Mesodermal cell (in vitro differentiated cells): ENCODE results near the gene ARHGAP20.

Source experiments
- H3K27ac ChIP-seq: 2 replicates; pipeline ENCODE4 v1.7.0; 2013; ENCODE audit warnings: mild to moderate bottlenecking, low read depth, low read length, moderate library complexity; ENCODE audit not compliant: severe bottlenecking
- H3K36me3 ChIP-seq: 2 replicates; pipeline ENCODE4 v1.7.1; 2013; ENCODE audit warnings: mild to moderate bottlenecking, low read length, moderate library complexity; ENCODE audit not compliant: control insufficient read depth, insufficient read depth
- H3K4me1 ChIP-seq: one replicate; pipeline ENCODE4 v1.7.1; 2013; ENCODE audit warnings: mild to moderate bottlenecking, low read length; ENCODE audit not compliant: insufficient read depth, control insufficient read depth, poor library complexity, severe bottlenecking
- H3K4me3 ChIP-seq: 2 replicates; pipeline ENCODE4 v1.7.0; 2013; ENCODE audit warnings: low read length, control low read depth, mild to moderate bottlenecking; ENCODE audit not compliant: insufficient read depth, poor library complexity, severe bottlenecking; ENCODE audit errors: extremely low read depth
- H3K9me3 ChIP-seq: 2 replicates; pipeline ENCODE4 v1.7.1; 2013; ENCODE audit warnings: mild to moderate bottlenecking, low read length, moderate library complexity; ENCODE audit not compliant: control insufficient read depth
- WGBS, 2 experiments: methylation state at CpG; one replicate each; pipeline ENCODE4 v1.1.5; 2013; ENCODE audit warnings: missing lambda C conversion rate in 2 of 2; ENCODE audit not compliant: insufficient coverage in 2 of 2; 5-methylcytosine and 5-hydroxymethylcytosine counted together

Gene ARHGAP20

DNA sequence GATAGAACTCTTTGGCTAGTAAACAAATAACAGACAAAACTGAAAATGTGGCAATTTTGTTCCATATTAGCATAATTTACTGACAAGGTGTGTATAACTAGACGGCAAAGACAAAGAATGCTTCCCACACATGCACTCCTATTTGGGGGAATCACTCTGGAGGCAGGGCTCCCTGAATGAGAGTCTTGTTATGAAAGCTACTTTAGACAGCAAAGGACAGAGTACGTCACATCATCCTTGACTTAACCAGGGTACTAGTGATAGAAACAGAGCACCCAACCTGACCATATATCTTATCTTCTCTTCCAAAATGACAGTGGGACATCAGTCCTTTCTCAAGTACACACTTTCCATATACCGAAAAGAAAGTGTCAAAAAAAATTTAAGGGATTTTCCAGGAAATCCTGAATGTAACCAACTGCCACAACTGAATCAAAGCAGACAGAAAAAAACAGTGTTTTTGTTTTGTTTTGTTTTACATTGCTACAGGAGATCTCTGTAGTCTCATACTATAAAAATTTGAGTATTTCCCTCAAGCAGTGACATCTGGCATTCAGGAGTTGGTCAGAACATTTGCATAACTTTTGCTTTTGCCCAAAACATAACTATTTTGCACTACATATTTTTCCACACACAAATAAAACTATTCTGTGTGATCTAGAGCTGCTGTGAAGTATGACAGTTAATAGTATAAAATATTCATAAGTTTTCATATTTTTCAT lies 98.9 kb downstream of the ARHGAP20 start:
- Histone ChIP-seq H3K4me1 (no peaks in the 10 kb centered on the region), H3K36me3 (no peaks in the 10 kb centered on the region), H3K4me3 (no peak overlapping the region), H3K9me3 (no peaks in the 10 kb centered on the region), H3K27ac (no peak overlapping the region)
- 78 to 92% methylated on average over 2 of the region's 3 CpGs for WGBS, 2 experiments

DNA sequence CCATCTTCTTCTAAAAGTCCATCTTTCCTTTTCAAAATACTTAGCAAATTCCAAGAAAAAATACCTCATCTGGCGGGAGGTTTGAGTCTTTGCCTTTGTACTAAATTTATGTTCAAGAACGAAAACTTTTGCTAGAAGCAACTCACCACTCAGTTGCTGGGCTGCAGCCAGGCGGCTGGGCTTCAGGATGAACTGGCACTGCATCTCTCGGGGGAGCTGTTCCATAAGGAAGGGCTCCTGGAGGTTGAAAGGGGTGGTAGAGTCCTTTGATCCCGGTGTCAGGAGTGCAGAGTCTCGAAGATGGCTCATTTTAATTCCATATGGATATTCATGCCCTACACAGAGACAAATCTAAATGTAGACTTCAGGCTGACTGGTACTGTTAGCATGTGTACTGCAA lies 105.8 kb downstream of the ARHGAP20 start:
- Histone ChIP-seq H3K4me3 (no peak overlapping the region), H3K4me1 (no peaks in the 10 kb centered on the region), H3K36me3 (no peaks in the 10 kb centered on the region), H3K27ac (no peak overlapping the region), H3K9me3 (no peaks in the 10 kb centered on the region)
- 64 to 71% methylated on average over 3 to 6 of the region's 6 CpGs for WGBS, 2 experiments

DNA sequence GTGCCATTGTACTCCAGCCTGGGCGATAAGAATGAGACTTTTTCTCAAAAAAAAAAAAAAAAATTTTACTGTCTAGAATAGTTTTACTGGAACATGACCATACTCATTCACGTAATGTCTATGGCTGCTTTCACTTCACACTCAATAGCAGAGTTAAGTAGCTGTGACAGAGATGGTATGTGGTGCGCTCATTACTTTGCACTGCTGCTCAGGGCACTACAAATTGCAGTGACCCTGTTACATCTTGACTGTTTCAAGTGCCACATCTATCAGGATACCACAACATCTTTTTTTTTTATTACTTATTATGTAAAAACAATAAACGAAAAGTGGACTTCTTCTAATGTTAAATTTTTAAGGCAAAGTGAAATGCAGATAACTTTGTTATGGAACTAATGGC lies 110.3 kb downstream of the ARHGAP20 start:
- 80% methylated on average over 1 of the region's 4 CpGs; no CpG with 5 or more reads in 1 of the 2 experiments for WGBS, 2 experiments
- Histone ChIP-seq H3K4me3 (no peak overlapping the region), H3K4me1 (no peaks in the 10 kb centered on the region), H3K9me3 (peaks cover 7% of the 10 kb centered on the region), H3K36me3 (no peaks in the 10 kb centered on the region), H3K27ac (no peak overlapping the region)

DNA sequence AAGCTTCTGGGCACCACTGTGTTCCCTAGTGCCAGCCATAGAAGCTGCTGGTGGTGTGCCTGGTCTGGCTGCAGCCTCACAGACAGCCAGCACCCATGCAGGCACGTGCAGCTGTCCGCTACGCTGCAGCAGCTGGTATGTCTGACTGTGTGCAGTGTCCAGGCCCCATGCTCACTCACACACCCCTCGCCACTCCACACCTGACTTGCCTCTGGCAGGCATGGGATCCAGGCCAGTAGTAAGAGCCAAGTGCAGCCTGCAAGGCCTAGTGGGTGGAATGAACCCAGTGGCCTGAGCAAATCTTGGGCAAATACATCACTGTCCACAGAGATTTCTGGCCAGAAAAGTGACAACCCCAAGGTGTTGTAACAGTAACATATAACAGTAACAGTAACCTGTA lies 111.9 kb downstream of the ARHGAP20 start:
- Histone ChIP-seq H3K4me3 (no peak overlapping the region), H3K27ac (no peak overlapping the region), H3K9me3 (peaks cover 7% of the 10 kb centered on the region), H3K4me1 (no peaks in the 10 kb centered on the region), H3K36me3 (no peaks in the 10 kb centered on the region)
- 78% methylated on average over 4 of the region's 4 CpGs; no CpG with 5 or more reads in 1 of the 2 experiments for WGBS, 2 experiments

DNA sequence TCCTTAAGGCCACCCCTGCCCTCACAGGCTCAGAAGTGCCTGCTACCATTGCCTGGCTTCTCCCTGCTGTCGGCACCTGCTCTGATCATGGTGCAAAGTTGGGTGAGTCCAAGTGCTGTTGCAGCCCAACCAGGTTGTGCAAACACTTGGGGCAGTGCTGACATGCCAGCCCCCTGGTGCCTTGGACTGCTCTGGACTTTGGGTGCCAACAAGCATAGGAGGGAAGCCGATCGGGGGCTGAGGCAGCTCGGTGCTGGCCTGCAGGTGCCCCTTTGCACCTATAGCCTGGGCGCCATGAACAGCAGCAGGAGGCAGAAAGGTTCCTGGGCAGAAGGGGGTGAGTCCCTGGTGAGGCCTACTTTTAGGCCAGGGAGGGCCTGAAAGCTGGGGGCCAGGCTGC lies 113.0 kb downstream of the ARHGAP20 start:
- peaks cover 7% of the 10 kb centered on the region for H3K9me3 ChIP-seq
- no peaks in the 10 kb centered on the region for H3K36me3 ChIP-seq
- H3K4me3 ChIP-seq, result no peak overlapping the region
- WGBS, 2 experiments, result 87 to 90% methylated on average over 1 to 5 of the region's 5 CpGs
- H3K4me1 ChIP-seq, result no peaks in the 10 kb centered on the region
- H3K27ac ChIP-seq, result no peak overlapping the region

DNA sequence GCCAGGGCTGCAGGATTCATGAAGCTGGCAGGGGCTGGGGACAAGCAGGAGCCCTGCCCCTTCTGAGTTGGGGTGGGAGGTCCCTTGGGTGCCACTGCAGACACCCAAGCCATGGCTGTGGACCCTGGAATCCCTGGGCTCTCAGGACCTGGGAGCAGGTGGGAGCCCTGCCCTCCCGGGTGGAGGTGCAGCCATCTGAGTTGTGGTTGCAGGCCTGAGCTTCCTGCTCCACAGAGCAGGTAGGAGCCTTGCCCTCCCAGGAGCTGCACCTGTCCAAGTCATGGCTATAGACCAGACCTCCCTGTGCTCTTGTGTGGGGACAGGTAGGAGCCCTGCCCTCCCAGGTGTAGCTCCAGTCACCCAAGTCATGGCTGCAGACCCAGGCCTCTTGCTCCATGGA lies 113.5 kb downstream of the ARHGAP20 start:
- WGBS, 2 experiments, result 100% methylated on average over 1 of the region's 1 CpG

DNA sequence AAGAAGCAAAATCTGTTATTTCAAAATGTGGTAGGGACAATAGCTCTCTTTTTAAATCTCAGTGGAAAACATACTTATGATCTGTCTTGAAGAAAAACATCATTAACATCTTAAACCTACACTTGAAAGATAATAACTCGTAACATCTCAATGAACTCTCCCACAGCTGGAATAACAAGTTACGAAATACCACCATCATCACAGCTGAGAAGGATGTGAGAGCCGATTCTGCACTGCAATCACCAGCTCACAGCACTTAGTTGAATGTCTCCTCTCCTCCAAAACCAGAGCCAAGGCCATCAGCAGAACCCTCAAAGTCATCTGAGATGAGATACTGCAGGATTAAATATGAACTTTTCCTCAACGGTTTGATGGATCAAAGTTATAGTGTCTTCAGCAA lies 124.3 kb downstream of the ARHGAP20 start:
- 33 to 79% methylated on average over 1 to 3 of the region's 4 CpGs for WGBS, 2 experiments
- Histone ChIP-seq H3K4me3 (no peak overlapping the region), H3K9me3 (no peaks in the 10 kb centered on the region), H3K27ac (no peak overlapping the region), H3K36me3 (no peaks in the 10 kb centered on the region), H3K4me1 (no peaks in the 10 kb centered on the region)

More for the DNA sequence above, 113.5 kb downstream of the ARHGAP20 start:
- Histone ChIP-seq H3K36me3 (no peaks in the 10 kb centered on the region), H3K9me3 (peaks cover 7% of the 10 kb centered on the region), H3K27ac (no peak overlapping the region), H3K4me1 (no peaks in the 10 kb centered on the region), H3K4me3 (no peak overlapping the region)

DNA sequence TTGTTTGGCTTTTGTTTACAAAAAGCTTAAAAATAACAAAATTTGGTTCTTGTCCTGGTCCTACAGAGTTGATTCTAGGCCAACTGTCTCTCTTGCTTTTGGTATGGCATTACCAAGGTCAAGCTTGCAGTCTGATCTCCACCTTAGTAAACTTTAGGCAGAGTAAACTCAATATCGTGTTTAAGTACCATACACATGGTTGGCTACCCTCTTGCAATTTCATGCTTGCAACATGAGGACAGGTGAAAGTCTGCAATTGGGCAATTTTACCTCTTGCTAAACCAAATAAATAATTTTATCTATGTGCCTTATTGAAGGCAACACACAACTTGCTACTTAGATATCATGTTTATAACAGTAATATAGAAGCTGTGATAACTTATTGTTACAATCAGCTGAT lies 125.1 kb downstream of the ARHGAP20 start:
- Histone ChIP-seq H3K27ac (no peak overlapping the region), H3K4me3 (no peak overlapping the region), H3K9me3 (no peaks in the 10 kb centered on the region), H3K4me1 (no peaks in the 10 kb centered on the region), H3K36me3 (no peaks in the 10 kb centered on the region)
- 100% methylated on average over 1 of the region's 1 CpG; no CpG with 5 or more reads in 1 of the 2 experiments for WGBS, 2 experiments

DNA sequence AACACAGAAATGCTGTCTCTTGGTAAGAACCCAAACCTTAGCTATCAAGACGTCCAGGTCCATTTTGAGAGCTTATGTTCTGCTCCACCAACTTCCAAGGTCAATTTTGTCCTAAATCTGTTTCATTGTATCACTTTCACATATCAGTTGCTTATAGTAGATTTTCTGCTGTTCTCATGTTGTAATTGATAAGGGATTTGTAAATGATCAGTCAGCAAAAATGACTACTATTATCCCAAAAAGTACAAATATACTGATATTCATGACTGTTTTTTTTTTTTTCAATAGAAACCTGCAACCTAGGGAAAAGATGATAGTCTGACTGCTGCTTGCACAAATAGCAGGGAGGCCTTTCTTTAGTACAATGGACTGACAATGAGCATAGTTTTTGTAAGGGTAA lies 128.1 kb downstream of the ARHGAP20 start:
- Histone ChIP-seq H3K36me3 (no peaks in the 10 kb centered on the region), H3K4me3 (no peak overlapping the region), H3K9me3 (no peaks in the 10 kb centered on the region), H3K4me1 (no peaks in the 10 kb centered on the region), H3K27ac (no peak overlapping the region)
- 83 to 89% methylated on average over 1 of the region's 1 CpG for WGBS, 2 experiments

DNA sequence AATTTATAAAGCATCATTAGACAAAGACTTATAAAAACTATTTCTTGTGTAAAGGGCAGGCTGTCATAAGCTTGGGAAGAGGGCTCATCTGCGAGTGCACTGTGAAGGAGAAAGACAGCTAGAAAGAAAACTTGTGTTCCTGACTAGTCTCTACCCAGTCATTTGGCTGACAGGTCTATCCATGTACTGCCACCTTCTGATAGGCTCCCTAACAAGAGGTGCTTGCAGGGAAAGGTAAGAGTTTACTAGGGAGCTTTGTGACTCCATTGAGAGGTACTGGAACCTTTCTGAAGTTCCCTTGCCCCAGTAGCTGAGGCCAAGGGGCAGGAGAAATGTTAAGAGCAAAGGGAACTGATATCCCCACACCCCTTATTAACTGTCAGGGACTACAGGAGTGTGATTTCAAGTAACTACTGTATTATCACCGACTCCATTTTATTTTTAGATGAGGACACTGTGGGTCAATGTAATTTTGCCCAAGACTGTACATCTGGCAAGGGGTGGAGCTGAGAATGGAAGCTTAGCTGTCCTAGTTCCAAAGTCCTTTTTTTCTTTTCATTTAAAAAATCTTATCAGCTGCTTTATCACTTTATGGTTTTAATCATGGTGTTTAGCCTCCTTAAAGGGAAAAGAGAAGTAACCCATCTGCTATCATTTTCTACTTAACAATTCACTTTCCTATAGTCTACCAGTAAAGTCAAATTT lies 129.4 kb downstream of the ARHGAP20 start:
- 100% methylated on average over 1 of the region's 2 CpGs; no CpG with 5 or more reads in 1 of the 2 experiments for WGBS, 2 experiments
- H3K9me3 ChIP-seq, result no peaks in the 10 kb centered on the region
- H3K4me1 ChIP-seq, result no peaks in the 10 kb centered on the region
- no peak overlapping the region for H3K27ac ChIP-seq
- no peak overlapping the region for H3K4me3 ChIP-seq
- no peaks in the 10 kb centered on the region for H3K36me3 ChIP-seq

DNA sequence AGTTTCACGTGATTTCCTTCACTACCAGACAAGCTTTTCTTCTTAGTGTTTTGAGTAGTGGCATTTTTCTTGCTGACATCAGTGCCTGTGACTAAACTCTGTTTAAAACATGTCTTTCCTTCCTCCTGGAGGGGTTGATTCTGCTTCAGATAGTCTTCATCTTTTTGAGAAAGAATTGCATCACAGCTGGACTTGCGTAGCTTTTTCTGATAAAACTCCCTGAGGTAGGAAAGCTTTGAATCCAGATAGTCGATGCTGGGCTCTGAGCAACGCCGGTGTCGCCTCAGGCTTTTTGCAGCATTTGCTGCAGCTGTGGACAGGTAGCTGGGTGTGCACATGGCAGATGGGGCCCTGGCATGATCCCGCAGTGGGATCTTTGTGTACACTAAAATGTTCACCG lies 131.7 kb downstream of the ARHGAP20 start:
- Histone ChIP-seq H3K4me3 (no peak overlapping the region), H3K4me1 (no peaks in the 10 kb centered on the region), H3K9me3 (no peaks in the 10 kb centered on the region), H3K27ac (no peak overlapping the region), H3K36me3 (no peaks in the 10 kb centered on the region)
- 85 to 97% methylated on average over 4 to 7 of the region's 8 CpGs for WGBS, 2 experiments
